Mesothelial cell of epicardium (in vitro differentiated cells): Measurements from ENCODE around the gene WFS1. TPM values are rescaled to one million over a fixed set of nuclear protein-coding genes. Genes with fewer than 3 reads are reported as not detected.
A peak's percentile ranks its signal among the peaks of the same experiment; 100 is the strongest.

Experiments
- DNase-seq, 2 experiments: peaks; one replicate each; pipeline ENCODE4 v3.0.0; 2021; ENCODE audit warnings: low spot score in 2 of 2; ENCODE audit not compliant: unreplicated experiment in 2 of 2
- H3K27ac Mint-ChIP-seq: 2 replicates; pipeline ENCODE4 v1.8.0; 2021; ENCODE audit warnings: mixed read lengths
- H3K27me3 Mint-ChIP-seq: 2 replicates; pipeline ENCODE4 v1.8.0; 2021; ENCODE audit warnings: low read depth, mixed read lengths
- H3K36me3 Mint-ChIP-seq: 2 replicates; pipeline ENCODE4 v1.8.0; 2021; ENCODE audit warnings: mixed read lengths
- H3K4me1 Mint-ChIP-seq: 2 replicates; pipeline ENCODE4 v1.8.0; 2021; ENCODE audit warnings: mixed read lengths
- H3K4me3 Mint-ChIP-seq: 2 replicates; pipeline ENCODE4 v1.8.0; 2021; ENCODE audit warnings: mild to moderate bottlenecking, moderate library complexity, mixed read lengths
- H3K9me3 Mint-ChIP-seq: 2 replicates; pipeline ENCODE4 v1.8.0; 2021; ENCODE audit warnings: mixed read lengths
- total RNA-seq: library from RNA; stranded (reverse); gene quantifications from 3 replicates; pipeline ENCODE4 v1.2.1, GENCODE V29; 2021
- TF ChIP-seq, protein P1 (sequence below): fragments of 200-600 bp; sonication (generic); IDR thresholded peaks from one replicate; pipeline ENCODE4 v1.5.0; 2021; ENCODE audit warnings: antibody characterized with exemption; ENCODE audit not compliant: unreplicated experiment

WFS1 gene
- total RNA-seq, 1 donor from 2014 or later, result 34.2 TPM

DNA sequence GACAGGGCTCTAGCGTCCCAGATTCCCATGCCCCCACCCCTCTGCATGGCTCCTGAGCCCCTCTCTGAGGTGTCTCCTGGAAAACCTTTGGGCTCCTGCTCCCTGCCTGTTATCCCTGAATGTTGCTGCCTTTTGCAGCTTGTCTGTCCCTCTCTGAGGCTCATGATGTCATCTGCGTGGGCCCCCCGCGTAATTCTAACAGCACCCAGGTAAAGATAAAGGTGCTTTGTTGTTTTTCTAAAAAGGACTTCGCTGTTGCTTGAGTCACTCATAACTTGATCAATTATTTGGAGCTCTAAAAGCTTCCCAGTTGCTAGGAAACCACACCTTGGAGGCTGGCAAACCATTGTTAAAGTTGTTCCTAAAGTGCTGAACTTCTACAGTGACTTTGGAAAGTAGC lies 36.6 kb downstream of the WFS1 start:
- Mint-ChIP-seq H3K9me3 (peaks cover 3% of the 10 kb centered on the region), H3K27ac (no peak overlapping the region)
- TF ChIP-seq, protein P1, sequence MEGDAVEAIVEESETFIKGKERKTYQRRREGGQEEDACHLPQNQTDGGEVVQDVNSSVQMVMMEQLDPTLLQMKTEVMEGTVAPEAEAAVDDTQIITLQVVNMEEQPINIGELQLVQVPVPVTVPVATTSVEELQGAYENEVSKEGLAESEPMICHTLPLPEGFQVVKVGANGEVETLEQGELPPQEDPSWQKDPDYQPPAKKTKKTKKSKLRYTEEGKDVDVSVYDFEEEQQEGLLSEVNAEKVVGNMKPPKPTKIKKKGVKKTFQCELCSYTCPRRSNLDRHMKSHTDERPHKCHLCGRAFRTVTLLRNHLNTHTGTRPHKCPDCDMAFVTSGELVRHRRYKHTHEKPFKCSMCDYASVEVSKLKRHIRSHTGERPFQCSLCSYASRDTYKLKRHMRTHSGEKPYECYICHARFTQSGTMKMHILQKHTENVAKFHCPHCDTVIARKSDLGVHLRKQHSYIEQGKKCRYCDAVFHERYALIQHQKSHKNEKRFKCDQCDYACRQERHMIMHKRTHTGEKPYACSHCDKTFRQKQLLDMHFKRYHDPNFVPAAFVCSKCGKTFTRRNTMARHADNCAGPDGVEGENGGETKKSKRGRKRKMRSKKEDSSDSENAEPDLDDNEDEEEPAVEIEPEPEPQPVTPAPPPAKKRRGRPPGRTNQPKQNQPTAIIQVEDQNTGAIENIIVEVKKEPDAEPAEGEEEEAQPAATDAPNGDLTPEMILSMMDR, result no peak

DNA sequence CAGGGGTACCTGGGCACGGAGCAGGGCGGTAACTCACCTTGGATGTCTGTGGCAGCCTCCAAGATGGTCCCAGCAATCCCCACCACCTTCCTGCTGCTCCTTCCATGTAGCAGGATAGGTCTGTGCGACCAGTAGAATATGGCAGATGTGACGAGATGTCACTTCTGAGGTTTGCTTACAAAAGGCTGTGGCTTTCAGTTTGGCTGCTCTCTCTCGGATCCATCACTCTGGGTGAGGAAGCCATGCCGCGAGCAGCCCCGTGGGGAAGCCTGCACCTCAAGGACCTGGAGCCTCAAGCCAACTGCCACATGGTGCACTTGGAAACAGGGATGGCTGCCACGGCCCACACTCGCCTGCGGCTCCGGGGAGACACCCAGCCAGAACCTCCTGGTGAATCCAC lies 37.6 kb downstream of the WFS1 start:
- H3K27me3 Mint-ChIP-seq, result peaks cover 12% of the 10 kb centered on the region
- H3K4me3 Mint-ChIP-seq, result no peak overlapping the region
- no peak for DNase-seq
- peaks cover 8% of the 10 kb centered on the region for H3K36me3 Mint-ChIP-seq
- peaks cover 3% of the 10 kb centered on the region for H3K9me3 Mint-ChIP-seq
- H3K4me1 Mint-ChIP-seq, result no peaks in the 10 kb centered on the region
- no peak overlapping the region for H3K27ac Mint-ChIP-seq
- TF ChIP-seq, protein P1, result no peak

More for the DNA sequence above, 36.6 kb downstream of the WFS1 start:
- Mint-ChIP-seq H3K36me3 (peaks cover 14% of the 10 kb centered on the region), H3K27me3 (peaks cover 12% of the 10 kb centered on the region), H3K4me1 (no peaks in the 10 kb centered on the region), H3K4me3 (no peak overlapping the region)
- DNase-seq, result no peak

DNA sequence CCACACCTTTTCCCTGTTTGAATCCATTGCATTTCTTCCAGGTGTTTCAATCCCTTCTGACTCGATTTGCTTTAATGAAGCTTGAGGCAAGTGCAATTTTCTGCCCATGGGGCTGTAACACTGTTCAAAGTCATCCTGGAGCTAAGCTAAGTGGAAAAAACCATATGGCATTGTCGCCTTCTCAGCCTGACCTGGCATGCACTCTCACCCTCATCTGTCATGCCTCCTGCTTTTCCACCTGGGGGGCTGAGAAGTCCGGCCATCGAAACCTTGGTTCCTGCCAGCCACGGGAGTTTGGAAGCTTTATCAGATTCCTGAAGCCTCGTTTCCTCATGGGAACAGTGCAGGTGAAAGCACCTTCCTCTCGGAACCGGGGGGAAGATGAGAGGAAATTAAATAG lies 38.2 kb downstream of the WFS1 start:
- peaks cover 3% of the 10 kb centered on the region for H3K9me3 Mint-ChIP-seq
- peaks cover 6% of the 10 kb centered on the region for H3K4me1 Mint-ChIP-seq
- H3K4me3 Mint-ChIP-seq, result no peak overlapping the region
- H3K27ac Mint-ChIP-seq, result no peak overlapping the region
- DNase-seq, result no peak
- peaks cover 1% of the 10 kb centered on the region for H3K36me3 Mint-ChIP-seq
- TF ChIP-seq, protein P1, result no peak
- peaks cover 12% of the 10 kb centered on the region for H3K27me3 Mint-ChIP-seq

DNA sequence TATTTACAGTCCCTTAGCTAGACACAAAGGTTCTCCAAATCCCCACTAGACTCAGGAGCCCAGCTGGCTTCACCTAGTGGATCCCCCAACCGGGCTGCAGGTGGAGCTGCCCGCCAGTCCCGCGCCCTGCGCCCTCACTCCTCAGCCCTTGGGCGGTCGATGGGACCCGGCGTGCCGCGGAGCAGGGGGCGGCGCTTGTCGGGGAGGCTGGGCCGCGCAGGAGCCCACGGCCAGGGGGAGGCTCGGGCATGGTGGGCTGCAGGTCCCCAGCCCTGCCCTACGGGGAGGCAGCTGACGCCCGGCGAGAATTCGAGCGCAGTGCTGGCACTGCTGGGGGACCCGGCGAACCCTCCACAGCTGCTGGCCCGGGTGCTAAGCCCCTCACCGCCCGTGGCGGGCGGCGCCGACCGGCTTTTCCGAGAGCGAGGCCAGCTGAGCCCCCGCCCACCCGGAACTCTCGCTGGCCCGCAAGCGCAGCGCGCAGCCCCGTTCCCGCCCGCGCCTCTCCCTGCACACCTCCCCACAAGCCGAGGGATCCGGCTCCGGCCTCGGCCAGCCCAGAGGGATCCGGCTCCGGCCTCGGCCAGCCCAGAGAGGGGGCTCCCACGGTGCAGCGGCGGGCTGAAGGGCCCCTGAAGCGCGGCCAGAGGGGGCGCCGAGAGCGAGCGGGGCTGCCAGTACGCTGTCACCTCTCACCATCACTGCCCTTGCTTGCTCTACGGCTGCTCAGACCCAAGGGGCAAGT lies 39.4 kb downstream of the WFS1 start:
- Mint-ChIP-seq H3K36me3 (peaks cover 1% of the 10 kb centered on the region), H3K4me1 (peaks cover 11% of the 10 kb centered on the region), H3K9me3 (peaks cover 3% of the 10 kb centered on the region), H3K27me3 (peaks cover 12% of the 10 kb centered on the region), H3K27ac (no peak overlapping the region), H3K4me3 (peak overlapping the region; percentile 67)
- peak in 1 of 2 experiments; percentile 56 for DNase-seq
- TF ChIP-seq, protein P1, result no peak

DNA sequence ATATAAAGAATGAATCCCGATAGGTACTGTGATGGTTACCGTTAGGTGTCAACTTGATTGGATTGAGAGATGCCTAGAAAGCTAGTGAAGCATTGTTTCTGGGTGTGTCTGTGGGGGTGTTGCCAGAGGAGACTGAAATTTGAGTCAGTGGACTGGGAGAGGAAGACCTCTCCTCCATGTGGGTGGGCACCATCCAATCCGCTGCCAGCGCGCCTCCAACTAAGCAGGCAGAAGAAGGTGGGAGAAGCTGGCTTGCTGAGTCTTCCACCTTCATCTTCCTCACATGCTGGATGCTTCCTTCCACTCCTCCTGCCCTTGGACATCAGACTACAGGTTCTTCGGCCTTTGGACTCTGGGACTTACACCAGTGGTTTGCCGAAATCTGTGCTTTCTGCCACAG lies 40.1 kb downstream of the WFS1 start:
- Mint-ChIP-seq H3K4me3 (peak overlapping the region; percentile 67), H3K27ac (no peak overlapping the region), H3K4me1 (peaks cover 11% of the 10 kb centered on the region), H3K9me3 (peaks cover 3% of the 10 kb centered on the region), H3K27me3 (peaks cover 12% of the 10 kb centered on the region), H3K36me3 (peaks cover 1% of the 10 kb centered on the region)
- DNase-seq, result no peak
- TF ChIP-seq, protein P1, result no peak
